ENCODE data around the gene FCHSD2.

GRCh38 chr11:73175551-73176144, 33.5 kb upstream of the FCHSD2 start:
- TF ChIP-seq EZH2 (IDR thresholded peaks at IDR 0.05; ENCODE audit: insufficient read depth, poor library complexity, severe bottlenecking): no peak
- no peak for TF ChIP-seq EZH2phosphoT487 (IDR thresholded peaks at IDR 0.05; ENCODE audit: insufficient read depth, low read depth)

Measured in GM23248 (cell line).